ENCODE data around the gene OR56A4.
"Not testable (repeated sequence)": the region's sequence is repeated elsewhere in the genome, so short reads cannot be mapped to it uniquely, and the experiment has no call there.

OR56A4 gene

GRCh38 chr11:5973530-5973929, 33.2 kb downstream of the OR56A4 start:
- POLR2A ChIA-PET: no interaction called here

GRCh38 chr11:5968394-5968793, 38.4 kb downstream of the OR56A4 start, which contains the start of gene OR56A5:
Gene OR56A5, minus strand, starts transcription at chr11:5968494. Its CDS starts 0 bp downstream, at chr11:5968494.
- ChIA-PET POLR2A (no interaction called here), CTCF (no interaction called here)
- no peak for DNase-seq (ENCODE audit: low read depth, low spot score)
- H3K4me3 ChIP-seq (ENCODE audit: low read depth, low read length): no peak within 1 kb of the TSS
- TF ChIP-seq CTCF (IDR thresholded peaks at IDR 0.05; ENCODE audit: insufficient read depth, low read length, missing control alignments): no peak

More at GRCh38 chr11:5973530-5973929, 33.2 kb downstream of the OR56A4 start:
- TF ChIP-seq CTCF (IDR thresholded peaks at IDR 0.05; ENCODE audit: insufficient read depth, low read length, missing control alignments): no peak
- CTCF ChIA-PET: no interaction called here
- no peak for DNase-seq (ENCODE audit: low read depth, low spot score)
- H3K4me3 ChIP-seq (ENCODE audit: low read depth, low read length): no peak overlapping the region

- no peak for TF ChIP-seq CTCF (IDR thresholded peaks at IDR 0.05; ENCODE audit: insufficient read depth, low read length, missing control alignments)
- no peak overlapping the region for H3K4me3 ChIP-seq (ENCODE audit: low read depth, low read length)
- CTCF ChIA-PET: no interaction called here
- POLR2A ChIA-PET: no interaction called here
- DNase-seq (ENCODE audit: low read depth, low spot score): no peak
Measured at GRCh38 chr11:5967708-5968107, 39.0 kb downstream of the OR56A4 start.

- TF ChIP-seq CTCF (IDR thresholded peaks at IDR 0.05; ENCODE audit: insufficient read depth, low read length, missing control alignments): no peak
- POLR2A ChIA-PET: no interaction called here
- no peak for DNase-seq (ENCODE audit: low read depth, low spot score)
- CTCF ChIA-PET: no interaction called here
- no peak overlapping the region for H3K4me3 ChIP-seq (ENCODE audit: low read depth, low read length)
Measured at GRCh38 chr11:5966958-5967357, 39.8 kb downstream of the OR56A4 start.

GRCh38 chr11:5960704-5961320, 45.9 kb downstream of the OR56A4 start:
- CTCF ChIA-PET; POLR2A ChIA-PET; H3K4me3 ChIP-seq (ENCODE audit: low read depth, low read length); DNase-seq (ENCODE audit: low read depth, low spot score): not testable (repeated sequence)

- no peak overlapping the region for H3K4me3 ChIP-seq (ENCODE audit: low read depth, low read length)
- no peak for TF ChIP-seq CTCF (IDR thresholded peaks at IDR 0.05; ENCODE audit: insufficient read depth, low read length, missing control alignments)
- ChIA-PET CTCF (no interaction called here), POLR2A (no interaction called here)
- DNase-seq (ENCODE audit: low read depth, low spot score): no peak
Measured at GRCh38 chr11:5955586-5955985, 51.2 kb downstream of the OR56A4 start.

All from AG04449 (cell line).